K562 (cell line): ENCODE data around the gene TASP1. TPM values are rescaled to one million over a fixed set of nuclear protein-coding genes. Genes with fewer than 3 reads are reported as not detected.

Experiments used
- ATAC-seq: fragments of 200-7000 bp; cut with Tn5 transposase; 3 replicates; pipeline ENCODE4 v1.9.1; 2020; ENCODE audit warnings: moderate library complexity
- BruUV-seq: library from RNA; stranded (reverse); fragments of 400-500 nt; replicated peaks from 2 replicates; lab custom pipeline; 2021; lab: Mats Ljungman, UMichigan
- CTCF ChIA-PET: fragments of 300-600 bp; formaldehyde crosslinking; extraction: SDS; loops from one replicate; lab custom pipeline; 2021; ENCODE audit warnings: low intra/inter-chr PET ratio; lab: Yijun Ruan, JAX
- POLR2A ChIA-PET: fragments of 300-600, 350-650 bp; sonication (Branson Sonifier 250); formaldehyde crosslinking; extraction: SDS; loops from one replicate; lab custom pipeline; 2021; ENCODE audit warnings: antibody characterized with exemption, inconsistent platforms; lab: Yijun Ruan, JAX
- DNase-seq, 4 experiments: peaks; one replicate each; pipeline versions ENCODE4 v3.0.0 to v3.0.0-alpha.2; 2011 to 2018; ENCODE audit warnings: low spot score in 3 of 4, mixed read lengths in 3 of 4; ENCODE audit errors: extremely low read depth in 1 of 4
- FAIRE-seq: peaks from 2 replicates; lab custom pipeline; 2011; peaks lifted over from hg19 to GRCh38; lab: Jason Lieb, UNC
- H2AFZ ChIP-seq: 2 replicates; pipeline ENCODE4 v1.6.0; 2011; ENCODE audit warnings: low read depth, low read length, control low read depth, inconsistent platforms
- H3K27ac ChIP-seq: fragments of 200-600 bp; 3 replicates; pipeline ENCODE4 v1.8.0; 2011; ENCODE audit warnings: low read depth, mild to moderate bottlenecking, control low read depth, inconsistent platforms, low read length, moderate library complexity, mixed read lengths; ENCODE audit errors: extremely low read depth
- H3K27me3 ChIP-seq, 2 experiments: fragments of 300-600 bp in 1 of 2; 2 replicates in 1 of 2; 3 replicates in 1 of 2; pipeline versions ENCODE4 v1.6.0 to v1.8.0; 2011; ENCODE audit warnings: inconsistent platforms in 2 of 2, low read length in 2 of 2, mild to moderate bottlenecking in 1 of 2, mixed read lengths in 1 of 2, moderate library complexity in 1 of 2; ENCODE audit not compliant: control insufficient read depth in 2 of 2, insufficient read depth in 2 of 2
- H3K36me3 ChIP-seq: fragments of 300-600 bp; 3 replicates; pipeline ENCODE4 v1.8.0; 2011; ENCODE audit warnings: mild to moderate bottlenecking, low read length, inconsistent platforms; ENCODE audit not compliant: control insufficient read depth, insufficient read depth
- H3K4me1 ChIP-seq, 2 experiments: fragments of 200-600 bp in 1 of 2; replicated peaks in 1 of 2; 2 replicates in 1 of 2; 3 replicates in 1 of 2; pipeline versions ENCODE4 v1.5.1 to v1.8.0; 2011; ENCODE audit warnings: inconsistent platforms in 2 of 2, low read length in 2 of 2, mild to moderate bottlenecking in 1 of 2, mixed read lengths in 1 of 2, moderate library complexity in 1 of 2; ENCODE audit not compliant: control insufficient read depth in 2 of 2, insufficient read depth in 2 of 2
- H3K4me2 ChIP-seq: 2 replicates; pipeline ENCODE4 v1.6.1; 2011; ENCODE audit warnings: low read length, control low read depth, inconsistent platforms, mixed read lengths; ENCODE audit not compliant: insufficient read depth
- H3K4me3 ChIP-seq: fragments of 200-600 bp; sonication (generic), shearing (Covaris generic); 2 replicates; pipeline ENCODE4 v1.5.1; 2016; ENCODE audit warnings: control low read depth, inconsistent platforms
- H3K79me2 ChIP-seq: fragments of 200-600 bp; 3 replicates; pipeline ENCODE4 v1.8.0; 2011; ENCODE audit warnings: low read length, inconsistent platforms; ENCODE audit not compliant: control insufficient read depth, insufficient read depth
- H3K9ac ChIP-seq, 2 experiments: 2 replicates each; pipeline versions ENCODE4 v1.6.0 to v1.6.1; 2011; ENCODE audit warnings: low read depth in 2 of 2, low read length in 2 of 2, control low read depth in 1 of 2, inconsistent platforms in 1 of 2, mild to moderate bottlenecking in 1 of 2, mixed read lengths in 1 of 2; ENCODE audit not compliant: insufficient read depth in 1 of 2
- H3K9me1 ChIP-seq: one replicate; pipeline ENCODE4 v1.6.0; 2011; ENCODE audit warnings: inconsistent platforms, mild to moderate bottlenecking, low read length, moderate library complexity; ENCODE audit not compliant: control insufficient read depth, insufficient read depth
- H3K9me3 ChIP-seq: replicated peaks from 2 replicates; pipeline ENCODE4 v1.5.1; 2011; ENCODE audit warnings: low read depth, low read length, inconsistent platforms; ENCODE audit not compliant: control insufficient read depth, insufficient read depth
- H4K20me1 ChIP-seq: replicated peaks from 2 replicates; pipeline ENCODE4 v1.6.1; 2011; ENCODE audit warnings: low read length, inconsistent platforms, mixed read lengths; ENCODE audit not compliant: control insufficient read depth, insufficient read depth
- ARID4B ChIP-seq: sonication (generic); formaldehyde crosslinking; IDR thresholded peaks from 2 replicates; pipeline ENCODE4 v1.8.0; 2022; ENCODE audit warnings: mild to moderate bottlenecking, missing genetic modification reagents
- NFE2L1 ChIP-seq: fragments of 450-650 bp; IDR thresholded peaks from 2 replicates; pipeline ENCODE4 v1.6.1; 2016; ENCODE audit warnings: missing genetic modification characterization, low read depth, mild to moderate bottlenecking, missing compliant biosample characterization, moderate library complexity, borderline replicate concordance
- PHF21A ChIP-seq: fragments of 450-650 bp; IDR thresholded peaks from 2 replicates; pipeline ENCODE4 v1.6.1; 2017; ENCODE audit warnings: low read depth, borderline replicate concordance
- POU5F1 ChIP-seq: fragments of 150-350 bp; IDR thresholded peaks from 2 replicates; pipeline ENCODE4 v1.6.1; 2014; ENCODE audit warnings: borderline replicate concordance, low read length, low read depth, mild to moderate bottlenecking; ENCODE audit not compliant: partially characterized antibody
- RFX1 ChIP-seq: fragments of 450-650 bp; IDR thresholded peaks from 2 replicates; pipeline ENCODE4 v1.6.1; 2016; ENCODE audit warnings: mild to moderate bottlenecking, moderate library complexity
- SIX5 ChIP-seq, 2 experiments: IDR thresholded peaks; 2 replicates each; pipeline ENCODE4 v1.6.1; 2011; ENCODE audit warnings: low read length in 2 of 2, borderline replicate concordance in 1 of 2, low read depth in 1 of 2, mild to moderate bottlenecking in 1 of 2, moderate library complexity in 1 of 2; ENCODE audit not compliant: insufficient read depth in 1 of 2
- ZBTB1 ChIP-seq: sonication (generic); formaldehyde crosslinking; IDR thresholded peaks from 2 replicates; pipeline ENCODE4 v1.8.1; 2023; ENCODE audit warnings: missing genetic modification reagents, low read depth, mild to moderate bottlenecking, borderline replicate concordance
- ZHX1 ChIP-seq: fragments of 150-350 bp; conservative IDR thresholded peaks from 2 replicates; pipeline ENCODE4 v1.6.1; 2014; ENCODE audit warnings: low read length
- WGBS: fragments of 100-300 bp; shearing (Covaris generic); methylation state at CpG from one replicate; pipeline ENCODE4 v1.1.6; 2016; ENCODE audit warnings: low coverage, mixed read lengths; ENCODE audit not compliant: insufficient coverage; ENCODE audit errors: missing lambda C conversion rate; 5-methylcytosine and 5-hydroxymethylcytosine counted together
- in situ Hi-C: fragments of 300-500 bp; cut with MboI; formaldehyde crosslinking; loops from 4 replicates; pipeline ENCODE4 v1.15.0; 2018; ENCODE audit warnings: inconsistent platforms, mixed read lengths
- intact Hi-C: fragments of 100-400 bp; cut with micrococcal nuclease; formaldehyde crosslinking; loops from 2 replicates; pipeline ENCODE4 v1.14.2; 2022
- polyA plus RNA-seq, 8 experiments: library from polyadenylated mRNA; depleted of rRNA in 4 of 8; stranded (reverse) in 5 of 8; unstranded in 3 of 8; fragments of >200 nt; fragmentation: Nextera tagmentation in 2 of 8; fragmentation: Illumina TruSeq in 1 of 8; extraction: Ambion mirVana in 2 of 8; extraction: Trizol in 1 of 8; gene quantifications; 2 replicates each; pipeline versions ENCODE4 v1.2.1 to v1.2.3, GENCODE V29; 2011 to 2014; ENCODE audit warnings: inconsistent platforms in 1 of 8, missing spikeins in 1 of 8
- total RNA-seq, 7 experiments: library from RNA; depleted of rRNA in 6 of 7; stranded (reverse); fragments of >200 nt in 6 of 7; fragmentation: Illumina TruSeq in 2 of 7; extraction: Trizol in 2 of 7; gene quantifications; 2 replicates each; pipeline versions ENCODE4 v1.2.1 to v1.2.3, GENCODE V29; 2011 to 2021; ENCODE audit warnings: low replicate concordance in 1 of 7

The TASP1 gene
- total and polyA plus RNA-seq, 9 of the 15 experiments (the other 6 are each of a cell fraction or from before 2014, with no cell fraction given): 3.7 to 10.6 (median 6.4) TPM

- no peaks in the 10 kb centered on the region for H3K27me3 ChIP-seq
- 0% methylated on average over 3 of the region's 3 CpGs for WGBS
- H2AFZ ChIP-seq: no peak overlapping the region
- no peaks in the 10 kb centered on the region for H3K36me3 ChIP-seq
- no peaks in the 10 kb centered on the region for H4K20me1 ChIP-seq
- H3K4me3 ChIP-seq: no peak overlapping the region
- ATAC-seq: no peak
- H3K4me1 ChIP-seq: no peaks in the 10 kb centered on the region
- ChIA-PET CTCF (no interaction called here), POLR2A (interaction anchor here (1.0 kb wide), 1 partner anchor 209 kb away, joined by 4 read pairs; no protein-coding TSS in a partner anchor)
- FAIRE-seq: no peak
- H3K79me2 ChIP-seq: no peaks in the 10 kb centered on the region
- intact Hi-C loops (no loop called here), in situ Hi-C loops (no loop called here)
- DNase-seq: no peak
- TF ChIP-seq ZHX1 (no peak), RFX1 (0 out of 2 replicates have a peak, but pooled peaks have one; percentile 13)
- H3K27ac ChIP-seq: no peak overlapping the region
- no peaks in the 10 kb centered on the region for H3K9me3 ChIP-seq
- no peak overlapping the region for H3K9ac ChIP-seq
- BruUV-seq: no TSS peak
- no peaks in the 10 kb centered on the region for H3K9me1 ChIP-seq
- H3K4me2 ChIP-seq: no peak overlapping the region
Measured at GRCh38 chr20:13676682-13677081, 38.0 kb upstream of the TASP1 start.

- Histone ChIP-seq H2AFZ (no peak overlapping the region), H3K27me3 (no peaks in the 10 kb centered on the region), H3K4me3 (no peak overlapping the region), H3K9me1 (no peaks in the 10 kb centered on the region), H3K27ac (no peak overlapping the region), H3K4me2 (no peak overlapping the region), H3K4me1 (no peaks in the 10 kb centered on the region), H3K36me3 (no peaks in the 10 kb centered on the region), H3K79me2 (no peaks in the 10 kb centered on the region), H4K20me1 (no peaks in the 10 kb centered on the region), H3K9me3 (no peaks in the 10 kb centered on the region), H3K9ac (no peak overlapping the region)
- ChIA-PET CTCF (no interaction called here), POLR2A (no interaction called here)
- 3% methylated on average over 3 of the region's 3 CpGs for WGBS
- intact Hi-C loops (no loop called here), in situ Hi-C loops (no loop called here)
- no peak for DNase-seq
- ATAC-seq: no peak
- FAIRE-seq: no peak
- no TSS peak for BruUV-seq
- TF ChIP-seq SIX5 (IDR thresholded peaks at IDR 0.05; ENCODE audit: borderline replicate concordance in 1 of 2, insufficient read depth in 1 of 2, low read depth in 1 of 2, low read length in 2 of 2) (no peak), POU5F1 (no peak), NFE2L1 (tag) (no peak), ZBTB1 (CRISPR knock-in tag) (no peak), ARID4B (no peak), PHF21A (no peak)
Measured at GRCh38 chr20:13672690-13673089, 34.0 kb upstream of the TASP1 start.
